NCI-H1436 treated with DMSO at 0.1 percent for 48 hours (cell line): ENCODE data around the gene MED17.
"Not testable (repeated sequence)": the region's sequence is repeated elsewhere in the genome, so short reads cannot be mapped to it uniquely, and the experiment has no call there.

Experiments used
- DNase-seq: peaks from one replicate; lab custom pipeline; 2025; lab: John Stamatoyannopoulos, UW

MED17 gene, protein sequence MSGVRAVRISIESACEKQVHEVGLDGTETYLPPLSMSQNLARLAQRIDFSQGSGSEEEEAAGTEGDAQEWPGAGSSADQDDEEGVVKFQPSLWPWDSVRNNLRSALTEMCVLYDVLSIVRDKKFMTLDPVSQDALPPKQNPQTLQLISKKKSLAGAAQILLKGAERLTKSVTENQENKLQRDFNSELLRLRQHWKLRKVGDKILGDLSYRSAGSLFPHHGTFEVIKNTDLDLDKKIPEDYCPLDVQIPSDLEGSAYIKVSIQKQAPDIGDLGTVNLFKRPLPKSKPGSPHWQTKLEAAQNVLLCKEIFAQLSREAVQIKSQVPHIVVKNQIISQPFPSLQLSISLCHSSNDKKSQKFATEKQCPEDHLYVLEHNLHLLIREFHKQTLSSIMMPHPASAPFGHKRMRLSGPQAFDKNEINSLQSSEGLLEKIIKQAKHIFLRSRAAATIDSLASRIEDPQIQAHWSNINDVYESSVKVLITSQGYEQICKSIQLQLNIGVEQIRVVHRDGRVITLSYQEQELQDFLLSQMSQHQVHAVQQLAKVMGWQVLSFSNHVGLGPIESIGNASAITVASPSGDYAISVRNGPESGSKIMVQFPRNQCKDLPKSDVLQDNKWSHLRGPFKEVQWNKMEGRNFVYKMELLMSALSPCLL

DNA sequence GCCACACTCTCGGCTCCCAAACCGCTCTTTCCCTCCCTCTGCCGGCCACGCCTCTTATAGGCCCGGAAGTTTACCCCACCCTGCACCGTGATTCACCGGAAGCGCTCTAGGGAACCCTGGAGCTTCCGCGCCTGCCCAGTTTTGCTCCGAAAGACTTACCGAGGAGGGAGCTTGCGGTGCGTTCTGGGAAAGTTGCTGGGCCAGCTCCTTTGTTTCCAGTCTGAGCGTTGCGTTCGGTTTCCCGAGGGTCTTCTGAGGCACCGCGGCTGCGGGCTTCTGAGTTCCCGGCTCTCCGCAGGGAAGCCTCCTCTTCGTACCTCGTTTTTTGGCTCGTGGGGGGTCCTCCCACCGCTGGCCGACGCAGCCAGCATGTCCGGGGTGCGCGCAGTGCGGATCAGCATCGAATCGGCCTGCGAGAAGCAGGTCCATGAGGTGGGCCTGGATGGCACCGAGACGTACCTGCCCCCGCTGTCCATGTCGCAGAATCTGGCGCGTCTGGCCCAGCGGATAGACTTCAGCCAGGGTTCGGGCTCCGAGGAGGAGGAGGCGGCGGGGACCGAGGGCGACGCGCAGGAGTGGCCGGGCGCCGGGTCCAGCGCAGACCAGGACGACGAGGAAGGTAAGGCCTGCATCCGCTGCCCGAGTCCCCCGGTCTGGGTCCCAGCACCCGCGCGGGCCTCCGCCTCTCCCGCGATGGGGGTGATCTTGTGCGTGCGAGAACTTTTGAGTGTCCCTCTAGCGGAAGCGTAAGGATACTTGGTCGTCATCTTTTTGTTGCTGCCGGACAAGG lies at the start of gene MED17:
MED17 (plus strand) TSS at position 138 of the 790 bp plus-strand sequence; CDS start at position 370, 232 bp downstream.
- peak; percentile 61 for DNase-seq

DNA sequence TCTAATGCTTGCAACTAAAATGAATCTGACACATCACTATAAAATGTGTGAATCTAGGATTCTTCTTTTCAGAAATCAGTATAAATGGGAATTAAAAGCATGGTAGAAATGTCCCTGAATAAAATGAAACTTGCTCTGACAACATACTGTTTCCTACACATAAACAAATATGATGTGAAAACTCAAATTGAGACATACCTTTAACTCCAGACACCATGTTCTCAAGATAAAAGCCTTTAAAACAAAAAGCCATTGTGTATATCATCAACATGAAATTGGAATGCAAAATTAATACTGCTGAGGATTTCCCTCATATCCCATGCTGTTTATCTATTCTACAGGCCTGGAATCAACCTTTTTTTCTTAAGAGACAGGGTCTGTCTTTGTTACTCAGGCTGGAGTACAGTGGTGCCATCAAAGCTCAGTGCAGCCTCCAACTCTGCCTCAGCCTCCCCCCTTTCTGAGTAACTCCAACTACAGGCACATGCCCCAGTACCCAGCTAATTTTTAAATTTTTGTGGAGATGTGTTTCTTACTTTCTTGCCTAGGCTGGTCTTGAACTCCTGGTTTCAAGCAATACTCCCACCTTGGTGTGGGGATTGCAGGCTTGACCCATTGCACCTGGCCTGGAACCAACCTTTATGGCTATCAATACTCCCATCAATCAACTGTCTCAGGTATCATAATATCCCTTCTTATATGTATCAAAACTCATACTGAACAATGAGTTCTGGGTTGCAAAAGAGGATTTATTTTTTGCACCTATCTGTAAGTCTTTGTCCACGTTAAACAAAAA lies 49.5 kb upstream of the MED17 start:
- no peak for DNase-seq

DNA sequence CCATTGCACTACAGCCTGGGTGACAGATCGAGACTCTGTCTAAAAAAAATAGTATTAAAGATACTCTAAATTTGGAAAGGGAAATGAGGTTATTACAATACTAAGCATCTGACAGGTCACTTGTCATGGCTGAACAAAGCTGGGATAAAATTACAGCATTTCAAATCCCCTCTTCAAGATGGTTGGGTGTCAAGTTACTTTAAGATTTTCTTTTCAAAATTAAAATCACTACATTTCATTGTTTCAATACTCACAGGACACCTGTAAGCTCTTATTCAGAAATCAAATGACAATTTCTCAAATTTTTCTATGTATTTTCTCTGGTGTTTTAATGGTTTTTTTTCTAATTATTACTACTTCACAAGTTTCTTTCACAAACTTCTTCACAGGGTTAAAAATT lies 48.5 kb upstream of the MED17 start:
- DNase-seq: no peak

DNA sequence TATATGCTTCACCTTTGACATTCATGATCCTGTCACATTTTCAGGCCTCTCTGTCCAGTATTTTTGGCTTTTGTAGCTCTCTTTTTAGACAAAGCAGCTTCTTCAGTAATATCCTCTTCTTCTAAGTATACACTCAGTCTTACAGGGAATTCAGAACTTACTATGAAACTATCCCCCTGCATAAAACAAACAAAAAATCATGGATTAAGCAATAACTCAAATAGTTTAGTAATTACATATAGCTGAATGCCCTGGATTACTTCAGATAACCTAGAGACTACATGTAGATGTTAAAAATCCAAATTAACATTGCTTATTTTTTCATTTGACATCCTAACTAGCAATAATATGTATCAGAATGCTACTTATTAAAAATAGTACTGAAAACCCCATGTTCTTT lies 48.0 kb upstream of the MED17 start:
- DNase-seq: no peak

GRCh38 chr11:93737904-93738612 lies 46.0 kb upstream of the MED17 start:
- no peak for DNase-seq

DNA sequence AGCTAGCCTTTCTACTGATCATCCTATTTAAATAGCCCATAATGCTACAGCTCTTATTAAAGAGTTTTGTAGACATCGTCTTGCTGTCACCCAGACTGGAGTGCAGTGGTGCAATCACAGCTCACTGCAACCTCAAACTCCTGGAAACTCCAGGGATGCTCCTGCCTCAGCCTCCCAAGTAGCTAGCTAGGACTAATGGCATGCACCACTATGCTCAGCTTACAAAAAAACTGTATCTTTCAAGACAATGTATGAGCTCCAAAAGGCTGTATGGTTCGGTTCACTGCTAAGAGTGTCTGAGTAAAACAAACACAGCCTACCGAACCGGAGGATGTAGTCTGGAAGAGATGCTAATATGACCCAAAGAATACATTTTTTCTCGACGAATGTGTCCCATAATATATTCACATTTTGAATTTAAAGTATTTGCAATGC lies 45.4 kb upstream of the MED17 start:
- DNase-seq: no peak

DNA sequence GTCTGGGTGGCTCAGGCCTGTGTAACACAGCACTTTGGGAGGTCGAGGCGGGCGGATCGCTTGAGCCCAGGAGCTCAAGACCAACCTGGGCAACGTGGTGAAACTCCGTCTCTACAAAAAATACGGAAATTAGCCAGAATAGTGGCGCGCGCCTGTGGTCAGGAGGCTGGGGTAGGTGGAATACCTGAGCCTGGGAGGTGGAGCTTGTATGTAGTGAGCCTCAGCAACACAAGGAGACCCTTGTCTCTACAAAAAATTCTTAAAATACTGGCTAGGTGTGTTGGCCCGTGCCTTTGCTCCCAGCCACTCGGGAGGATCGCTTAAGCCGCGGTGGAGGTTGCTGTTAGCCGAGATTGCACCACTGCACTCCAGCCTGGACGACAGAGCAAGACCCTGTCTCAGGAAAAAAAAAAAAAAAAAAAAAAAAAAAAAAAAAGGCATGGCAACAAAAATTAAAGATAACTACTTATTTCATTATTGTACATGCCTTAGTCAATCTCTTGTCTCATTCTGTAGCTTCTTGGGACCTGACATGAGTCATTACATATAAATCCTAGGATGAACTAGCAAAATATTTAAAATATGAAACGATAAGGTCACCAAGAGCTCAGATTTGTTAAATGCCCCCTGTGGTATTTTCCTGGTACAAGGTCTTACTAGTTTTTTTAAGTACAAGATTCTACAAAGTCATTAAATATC lies 43.9 kb upstream of the MED17 start:
- DNase-seq: no peak

GRCh38 chr11:93740730-93741093 lies 43.4 kb upstream of the MED17 start:
- no peak for DNase-seq

- DNase-seq: peak; percentile 85
These were observed 42.8 kb upstream of the MED17 start, which contains the start of the genes C11orf54 and TAF1D for GRCh38 chr11:93741094-93741881. Gene C11orf54, plus strand, starts transcription at chr11:93741672. Its CDS starts 5,722 bp downstream, at chr11:93747394. Gene TAF1D, minus strand, starts transcription at chr11:93741495. Its CDS starts 2,191 bp downstream, at chr11:93739304.

GRCh38 chr11:93741882-93742226 lies 42.2 kb upstream of the MED17 start:
- DNase-seq: no peak

DNA sequence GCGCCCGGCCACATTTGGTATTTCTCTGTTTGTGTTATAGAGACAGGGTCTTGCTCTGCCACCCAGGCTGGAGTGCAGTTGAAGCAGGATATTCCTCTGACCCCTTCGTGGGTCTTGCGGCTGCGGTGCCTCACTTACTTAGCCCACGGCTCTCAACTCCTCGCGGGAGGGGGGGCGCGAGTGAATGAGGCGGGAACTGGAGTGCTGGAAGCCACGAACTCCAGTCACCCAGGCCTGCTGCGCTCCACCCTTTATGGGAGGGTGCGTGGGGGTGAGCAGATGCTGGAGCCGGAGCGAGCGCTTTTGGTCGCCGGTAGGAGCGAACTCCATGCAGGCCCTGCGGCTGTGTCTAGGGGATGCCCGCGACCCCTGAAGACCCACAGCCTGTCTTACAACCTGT lies 40.8 kb upstream of the MED17 start:
- no peak for DNase-seq

DNA sequence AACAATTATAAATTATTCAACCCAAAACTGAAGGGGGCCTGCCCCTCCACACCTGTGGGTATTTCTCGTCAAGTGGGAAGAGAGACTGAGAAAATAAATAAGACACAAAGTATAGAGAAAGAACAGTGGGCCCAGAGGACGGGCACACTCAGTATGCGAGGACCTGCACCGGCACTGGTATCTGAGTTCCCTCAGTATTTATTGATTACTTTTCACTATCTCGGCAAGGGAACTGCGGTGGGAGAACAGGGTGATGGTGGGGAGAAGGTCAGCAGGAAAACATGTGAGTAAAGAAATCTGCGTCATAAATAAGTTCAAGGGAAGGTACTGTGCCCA lies 39.4 kb upstream of the MED17 start:
- DNase-seq: no peak

GRCh38 chr11:93745005-93745755 lies 38.9 kb upstream of the MED17 start:
- not testable (repeated sequence) for DNase-seq

GRCh38 chr11:93746101-93746500 lies 38.0 kb upstream of the MED17 start:
- no peak for DNase-seq

- DNase-seq: no peak
These were observed 37.0 kb upstream of the MED17 start for GRCh38 chr11:93747122-93747521.

GRCh38 chr11:93751001-93751400 lies 33.1 kb upstream of the MED17 start:
- DNase-seq: no peak

DNA sequence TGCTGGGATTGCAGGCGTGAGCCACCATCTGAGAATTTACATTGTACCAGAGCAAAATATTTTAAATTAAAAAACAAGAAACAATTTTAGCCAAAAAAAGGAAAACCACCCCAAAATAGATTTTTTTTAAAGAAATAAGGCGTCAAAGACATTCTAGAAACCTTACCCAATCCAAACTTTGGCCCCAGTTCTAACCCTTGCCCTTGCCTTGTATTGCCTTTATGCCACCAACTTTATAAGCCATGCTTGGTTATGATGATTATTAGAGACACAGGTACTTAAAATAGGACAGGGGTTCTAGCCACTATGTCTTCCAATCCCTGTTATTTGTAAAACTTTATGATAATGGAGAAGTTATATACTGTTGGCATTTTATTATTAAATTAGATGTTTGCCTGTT lies 30.8 kb upstream of the MED17 start:
- DNase-seq: no peak

- DNase-seq: no peak
These were observed 27.3 kb upstream of the MED17 start for GRCh38 chr11:93756748-93757147.

DNA sequence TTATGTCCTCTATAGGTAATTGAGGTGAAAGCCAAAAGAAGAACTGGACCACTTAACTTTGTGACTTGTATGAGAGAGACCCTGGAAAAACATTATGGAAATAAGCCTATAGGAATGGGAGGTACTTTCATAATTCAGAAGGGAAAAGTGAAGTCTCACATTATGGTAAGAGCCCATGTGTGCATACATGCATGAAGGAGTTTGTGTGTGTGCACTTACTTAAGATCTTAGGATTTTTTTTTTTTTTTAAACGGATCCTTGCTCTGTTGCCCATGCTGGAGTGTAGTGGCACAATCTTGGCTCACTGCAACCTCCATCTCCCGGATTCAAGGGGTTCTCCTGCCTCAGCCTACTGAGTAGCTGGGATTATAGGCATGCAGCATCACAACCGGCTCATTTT lies 26.8 kb upstream of the MED17 start:
- no peak for DNase-seq
